NT2/D1 (cell line): ENCODE results near the gene MZT1.

Experiments
- DNase-seq: peaks from one replicate; pipeline ENCODE4 v3.0.0-alpha.2; 2011; ENCODE audit warnings: low read depth, low spot score
- H3K27me3 ChIP-seq: 2 replicates; pipeline ENCODE4 v1.6.0; 2011; ENCODE audit warnings: mild to moderate bottlenecking; ENCODE audit not compliant: insufficient read length, insufficient read depth
- H3K36me3 ChIP-seq: 2 replicates; pipeline ENCODE4 v1.6.1; 2011; ENCODE audit warnings: mild to moderate bottlenecking, low read length, mixed read lengths; ENCODE audit not compliant: insufficient read depth, insufficient read length
- H3K4me1 ChIP-seq: 2 replicates; pipeline ENCODE4 v1.5.1; 2011; ENCODE audit not compliant: insufficient read depth, insufficient read length
- H3K4me3 ChIP-seq: 2 replicates; pipeline ENCODE4 v1.5.1; 2011; ENCODE audit warnings: low read depth; ENCODE audit not compliant: insufficient read length
- H3K9ac ChIP-seq: 2 replicates; pipeline ENCODE4 v1.6.0; 2011; ENCODE audit warnings: low read depth; ENCODE audit not compliant: insufficient read length
- H3K9me3 ChIP-seq: 2 replicates; pipeline ENCODE4 v1.5.1; 2011; ENCODE audit warnings: mild to moderate bottlenecking, low read length; ENCODE audit not compliant: insufficient read depth
- SUZ12 ChIP-seq: IDR thresholded peaks from 2 replicates; pipeline ENCODE4 v1.6.1; 2011; ENCODE audit not compliant: insufficient read length, insufficient read depth; ENCODE audit errors: extremely low read depth
- YY1 ChIP-seq: IDR thresholded peaks from 2 replicates; pipeline ENCODE4 v1.6.1; 2011; ENCODE audit not compliant: insufficient read length, insufficient read depth
- ZNF274 ChIP-seq: IDR thresholded peaks from 2 replicates; pipeline ENCODE4 v1.6.1; 2011; ENCODE audit warnings: mild to moderate bottlenecking, low read depth, low read length

MZT1 gene

GRCh38 chr13:72698164-72698563 lies 29.3 kb downstream of the MZT1 start:
- Histone ChIP-seq H3K27me3 (no peaks in the 10 kb centered on the region), H3K36me3 (no peaks in the 10 kb centered on the region), H3K9ac (no peak overlapping the region), H3K9me3 (peaks cover 18% of the 10 kb centered on the region), H3K4me3 (no peak overlapping the region), H3K4me1 (no peaks in the 10 kb centered on the region)
- DNase-seq: no peak
- TF ChIP-seq ZNF274: no peak
- no peak for TF ChIP-seq SUZ12
- no peak for TF ChIP-seq YY1

- no peaks in the 10 kb centered on the region for H3K36me3 ChIP-seq
- H3K9ac ChIP-seq: no peak overlapping the region
- H3K4me3 ChIP-seq: no peak overlapping the region
- H3K9me3 ChIP-seq: peaks cover 34% of the 10 kb centered on the region
- TF ChIP-seq YY1: no peak
- no peak for TF ChIP-seq SUZ12
- TF ChIP-seq ZNF274: no peak
- no peaks in the 10 kb centered on the region for H3K27me3 ChIP-seq
- no peak for DNase-seq
- no peaks in the 10 kb centered on the region for H3K4me1 ChIP-seq
Observed at GRCh38 chr13:72696579-72696978, 30.9 kb downstream of the MZT1 start.

GRCh38 chr13:72694314-72694713 lies 33.1 kb downstream of the MZT1 start:
- H3K4me3 ChIP-seq: no peak overlapping the region
- H3K9ac ChIP-seq: no peak overlapping the region
- H3K27me3 ChIP-seq: no peaks in the 10 kb centered on the region
- no peak for DNase-seq
- H3K9me3 ChIP-seq: peaks cover 38% of the 10 kb centered on the region
- H3K36me3 ChIP-seq: no peaks in the 10 kb centered on the region
- no peak for TF ChIP-seq SUZ12
- no peak for TF ChIP-seq YY1
- TF ChIP-seq ZNF274: no peak
- H3K4me1 ChIP-seq: no peaks in the 10 kb centered on the region

- Histone ChIP-seq H3K9me3 (peaks cover 38% of the 10 kb centered on the region), H3K27me3 (no peaks in the 10 kb centered on the region), H3K36me3 (no peaks in the 10 kb centered on the region), H3K4me1 (no peaks in the 10 kb centered on the region), H3K9ac (no peak overlapping the region), H3K4me3 (no peak overlapping the region)
- TF ChIP-seq ZNF274 (no peak), SUZ12 (no peak), YY1 (no peak)
- DNase-seq: no peak
Observed at GRCh38 chr13:72693832-72694231, 33.6 kb downstream of the MZT1 start.

- TF ChIP-seq ZNF274 (no peak), YY1 (no peak), SUZ12 (no peak)
- no peak overlapping the region for H3K9ac ChIP-seq
Observed at GRCh38 chr13:72692884-72693514, 34.4 kb downstream of the MZT1 start.

GRCh38 chr13:72689181-72689696 lies 38.2 kb downstream of the MZT1 start:
- Histone ChIP-seq H3K36me3 (no peaks in the 10 kb centered on the region), H3K4me3 (no peak overlapping the region), H3K9ac (no peak overlapping the region), H3K9me3 (peaks cover 30% of the 10 kb centered on the region), H3K27me3 (no peaks in the 10 kb centered on the region), H3K4me1 (no peaks in the 10 kb centered on the region)
- DNase-seq: no peak
- TF ChIP-seq ZNF274 (no peak), YY1 (no peak), SUZ12 (no peak)

More at GRCh38 chr13:72692884-72693514, 34.4 kb downstream of the MZT1 start:
- peak; percentile 48 for DNase-seq
- Histone ChIP-seq H3K4me1 (no peaks in the 10 kb centered on the region), H3K36me3 (no peaks in the 10 kb centered on the region), H3K9me3 (peaks cover 38% of the 10 kb centered on the region), H3K27me3 (no peaks in the 10 kb centered on the region), H3K4me3 (no peak overlapping the region)

GRCh38 chr13:72686766-72687165 lies 40.7 kb downstream of the MZT1 start:
- TF ChIP-seq ZNF274: no peak
- TF ChIP-seq YY1: no peak
- TF ChIP-seq SUZ12: no peak
- H3K4me1 ChIP-seq: no peaks in the 10 kb centered on the region
- H3K9me3 ChIP-seq: peaks cover 6% of the 10 kb centered on the region; the same call in 1 of the 2 replicates
- H3K27me3 ChIP-seq: no peaks in the 10 kb centered on the region
- no peaks in the 10 kb centered on the region for H3K36me3 ChIP-seq
- no peak for DNase-seq
- no peak overlapping the region for H3K4me3 ChIP-seq
- no peak overlapping the region for H3K9ac ChIP-seq
